Measurements from ENCODE around the gene SAG. TPM values are rescaled to one million over a fixed set of nuclear protein-coding genes. Genes with fewer than 3 reads are reported as not detected.

Gene SAG
- total and polyA plus RNA-seq, 4 donors, result not detected

DNA sequence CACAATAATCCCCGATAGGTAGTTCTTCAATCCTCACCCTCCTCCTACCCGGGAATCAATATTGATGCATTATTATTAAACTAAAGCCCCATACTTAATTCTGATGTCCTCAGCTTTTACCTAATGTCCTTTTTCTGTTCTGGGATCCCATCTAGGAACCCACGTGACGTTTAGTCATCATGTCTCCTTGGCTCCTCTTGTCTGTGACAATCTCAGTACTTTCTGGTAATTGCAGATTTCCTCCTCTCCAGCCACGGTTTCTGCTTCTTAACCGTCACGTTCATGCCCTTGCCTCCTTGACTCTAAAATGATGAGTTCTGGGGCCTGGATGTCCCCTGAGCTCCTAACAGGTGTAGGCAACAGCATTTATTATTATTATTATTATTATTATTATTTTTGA, 43.8 kb downstream of the SAG start:
- no peaks in the 10 kb centered on the region for H3K9me3 ChIP-seq (ENCODE audit: control insufficient read depth in 4 of 4, low read length in 3 of 4)
- no peak overlapping the region for H3K27ac ChIP-seq (ENCODE audit: low read depth in 1 of 2, low read length in 2 of 2)
- TF ChIP-seq NR2F2 (IDR thresholded peaks at IDR 0.05) (no peak), TAF1 (conservative IDR thresholded peaks at IDR 0.05) (no peak), RXRA (IDR thresholded peaks at IDR 0.05) (no peak), FOXA2 (IDR thresholded peaks at IDR 0.05) (no peak), YY1 (IDR thresholded peaks at IDR 0.05) (no peak), RAD21 (IDR thresholded peaks at IDR 0.05) (no peak), HNF4A (conservative IDR thresholded peaks at IDR 0.05) (no peak), JUND (IDR thresholded peaks at IDR 0.05) (no peak)
- TF ChIP-seq, protein P1, sequence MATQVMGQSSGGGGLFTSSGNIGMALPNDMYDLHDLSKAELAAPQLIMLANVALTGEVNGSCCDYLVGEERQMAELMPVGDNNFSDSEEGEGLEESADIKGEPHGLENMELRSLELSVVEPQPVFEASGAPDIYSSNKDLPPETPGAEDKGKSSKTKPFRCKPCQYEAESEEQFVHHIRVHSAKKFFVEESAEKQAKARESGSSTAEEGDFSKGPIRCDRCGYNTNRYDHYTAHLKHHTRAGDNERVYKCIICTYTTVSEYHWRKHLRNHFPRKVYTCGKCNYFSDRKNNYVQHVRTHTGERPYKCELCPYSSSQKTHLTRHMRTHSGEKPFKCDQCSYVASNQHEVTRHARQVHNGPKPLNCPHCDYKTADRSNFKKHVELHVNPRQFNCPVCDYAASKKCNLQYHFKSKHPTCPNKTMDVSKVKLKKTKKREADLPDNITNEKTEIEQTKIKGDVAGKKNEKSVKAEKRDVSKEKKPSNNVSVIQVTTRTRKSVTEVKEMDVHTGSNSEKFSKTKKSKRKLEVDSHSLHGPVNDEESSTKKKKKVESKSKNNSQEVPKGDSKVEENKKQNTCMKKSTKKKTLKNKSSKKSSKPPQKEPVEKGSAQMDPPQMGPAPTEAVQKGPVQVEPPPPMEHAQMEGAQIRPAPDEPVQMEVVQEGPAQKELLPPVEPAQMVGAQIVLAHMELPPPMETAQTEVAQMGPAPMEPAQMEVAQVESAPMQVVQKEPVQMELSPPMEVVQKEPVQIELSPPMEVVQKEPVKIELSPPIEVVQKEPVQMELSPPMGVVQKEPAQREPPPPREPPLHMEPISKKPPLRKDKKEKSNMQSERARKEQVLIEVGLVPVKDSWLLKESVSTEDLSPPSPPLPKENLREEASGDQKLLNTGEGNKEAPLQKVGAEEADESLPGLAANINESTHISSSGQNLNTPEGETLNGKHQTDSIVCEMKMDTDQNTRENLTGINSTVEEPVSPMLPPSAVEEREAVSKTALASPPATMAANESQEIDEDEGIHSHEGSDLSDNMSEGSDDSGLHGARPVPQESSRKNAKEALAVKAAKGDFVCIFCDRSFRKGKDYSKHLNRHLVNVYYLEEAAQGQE (IDR thresholded peaks at IDR 0.05), result no peak
- TF ChIP-seq, protein P2, sequence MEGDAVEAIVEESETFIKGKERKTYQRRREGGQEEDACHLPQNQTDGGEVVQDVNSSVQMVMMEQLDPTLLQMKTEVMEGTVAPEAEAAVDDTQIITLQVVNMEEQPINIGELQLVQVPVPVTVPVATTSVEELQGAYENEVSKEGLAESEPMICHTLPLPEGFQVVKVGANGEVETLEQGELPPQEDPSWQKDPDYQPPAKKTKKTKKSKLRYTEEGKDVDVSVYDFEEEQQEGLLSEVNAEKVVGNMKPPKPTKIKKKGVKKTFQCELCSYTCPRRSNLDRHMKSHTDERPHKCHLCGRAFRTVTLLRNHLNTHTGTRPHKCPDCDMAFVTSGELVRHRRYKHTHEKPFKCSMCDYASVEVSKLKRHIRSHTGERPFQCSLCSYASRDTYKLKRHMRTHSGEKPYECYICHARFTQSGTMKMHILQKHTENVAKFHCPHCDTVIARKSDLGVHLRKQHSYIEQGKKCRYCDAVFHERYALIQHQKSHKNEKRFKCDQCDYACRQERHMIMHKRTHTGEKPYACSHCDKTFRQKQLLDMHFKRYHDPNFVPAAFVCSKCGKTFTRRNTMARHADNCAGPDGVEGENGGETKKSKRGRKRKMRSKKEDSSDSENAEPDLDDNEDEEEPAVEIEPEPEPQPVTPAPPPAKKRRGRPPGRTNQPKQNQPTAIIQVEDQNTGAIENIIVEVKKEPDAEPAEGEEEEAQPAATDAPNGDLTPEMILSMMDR (IDR thresholded peaks at IDR 0.05; ENCODE audit: low read depth, low read length, missing input control), result no peak
- TF ChIP-seq, protein P3, sequence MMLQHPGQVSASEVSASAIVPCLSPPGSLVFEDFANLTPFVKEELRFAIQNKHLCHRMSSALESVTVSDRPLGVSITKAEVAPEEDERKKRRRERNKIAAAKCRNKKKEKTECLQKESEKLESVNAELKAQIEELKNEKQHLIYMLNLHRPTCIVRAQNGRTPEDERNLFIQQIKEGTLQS (IDR thresholded peaks at IDR 0.05), result no peak
- TF ChIP-seq, protein P4, sequence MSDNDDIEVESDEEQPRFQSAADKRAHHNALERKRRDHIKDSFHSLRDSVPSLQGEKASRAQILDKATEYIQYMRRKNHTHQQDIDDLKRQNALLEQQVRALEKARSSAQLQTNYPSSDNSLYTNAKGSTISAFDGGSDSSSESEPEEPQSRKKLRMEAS (IDR thresholded peaks at IDR 0.05), result no peak
- H3K4me3 ChIP-seq (ENCODE audit: low read depth in 1 of 3, low read length in 3 of 3), result no peak overlapping the region
- H3K4me1 ChIP-seq (ENCODE audit: control insufficient read depth in 4 of 4, insufficient read depth in 4 of 4, low read length in 3 of 4), result peaks cover 18 to 74% (median 47%) of the 10 kb centered on the region in 4 donors
- H3K27me3 ChIP-seq (ENCODE audit: control insufficient read depth in 4 of 4, insufficient read depth in 4 of 4, low read length in 3 of 4), result no peaks in the 10 kb centered on the region
- 88% methylated on average over 7 of the region's 7 CpGs for WGBS
- no peaks in the 10 kb centered on the region for H3K36me3 ChIP-seq (ENCODE audit: control insufficient read depth in 4 of 4, insufficient read depth in 3 of 4, low read depth in 1 of 4, low read length in 3 of 4)
- DNase-seq (ENCODE audit: low spot score), result no peak
- no peak overlapping the region for H3K9ac ChIP-seq (ENCODE audit: low read depth in 1 of 2, low read length in 2 of 2)

DNA sequence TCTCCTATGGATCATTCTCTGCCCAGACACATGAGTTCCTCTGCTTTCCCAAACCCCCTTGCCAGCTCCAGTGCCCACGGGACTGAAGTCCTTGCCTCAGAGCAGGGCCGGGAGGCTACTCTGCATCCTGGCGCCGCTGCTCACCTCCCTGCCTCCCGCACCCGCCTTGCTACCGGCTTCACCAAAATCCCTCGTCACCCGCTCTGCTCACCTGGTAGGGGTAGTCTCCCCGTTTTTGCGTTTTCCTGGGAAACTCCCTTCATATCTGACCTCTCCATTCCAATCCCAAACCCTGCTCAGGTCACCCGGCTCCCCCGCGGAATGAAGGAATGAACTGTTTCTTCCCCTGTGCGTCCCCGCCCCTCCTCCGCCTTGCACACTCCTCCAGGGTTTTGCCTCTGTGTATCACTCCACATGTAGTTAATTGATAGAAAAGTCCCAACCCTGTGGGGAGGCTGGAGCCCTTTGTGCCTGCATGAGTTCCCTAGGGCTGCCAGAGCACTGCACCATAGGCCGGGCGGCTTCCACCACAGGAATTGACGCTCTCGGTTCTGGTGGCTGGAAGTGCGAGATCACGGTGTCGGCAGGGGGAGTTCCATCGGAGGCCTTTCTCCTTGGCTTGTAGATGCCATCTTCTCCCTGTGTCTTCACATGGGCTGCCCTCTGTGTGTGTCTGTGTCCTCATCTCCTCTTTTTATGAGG, 44.7 kb downstream of the SAG start:
- no peaks in the 10 kb centered on the region for H3K27me3 ChIP-seq (ENCODE audit: control insufficient read depth in 4 of 4, insufficient read depth in 4 of 4, low read length in 3 of 4)
- H3K9ac ChIP-seq (ENCODE audit: low read depth in 1 of 2, low read length in 2 of 2), result no peak overlapping the region
- WGBS, result 98% methylated on average over 25 of the region's 25 CpGs
- no peak overlapping the region for H3K4me3 ChIP-seq (ENCODE audit: low read depth in 1 of 3, low read length in 3 of 3)
- peaks cover 21 to 75% (median 46%) of the 10 kb centered on the region in 4 donors for H3K4me1 ChIP-seq (ENCODE audit: control insufficient read depth in 4 of 4, insufficient read depth in 4 of 4, low read length in 3 of 4)
- no peaks in the 10 kb centered on the region for H3K36me3 ChIP-seq (ENCODE audit: control insufficient read depth in 4 of 4, insufficient read depth in 3 of 4, low read depth in 1 of 4, low read length in 3 of 4)
- DNase-seq (ENCODE audit: low spot score), result no peak
- H3K9me3 ChIP-seq (ENCODE audit: control insufficient read depth in 4 of 4, low read length in 3 of 4), result no peaks in the 10 kb centered on the region
- TF ChIP-seq, protein P4 (IDR thresholded peaks at IDR 0.05), result no peak
- no peak for TF ChIP-seq RXRA (IDR thresholded peaks at IDR 0.05)
- TF ChIP-seq NR2F2 (IDR thresholded peaks at IDR 0.05), result no peak
- no peak for TF ChIP-seq FOXA1 (IDR thresholded peaks at IDR 0.05)
- no peak for TF ChIP-seq HNF4A (conservative IDR thresholded peaks at IDR 0.05)
- no peak for TF ChIP-seq YY1 (IDR thresholded peaks at IDR 0.05)
- TF ChIP-seq, protein P5, sequence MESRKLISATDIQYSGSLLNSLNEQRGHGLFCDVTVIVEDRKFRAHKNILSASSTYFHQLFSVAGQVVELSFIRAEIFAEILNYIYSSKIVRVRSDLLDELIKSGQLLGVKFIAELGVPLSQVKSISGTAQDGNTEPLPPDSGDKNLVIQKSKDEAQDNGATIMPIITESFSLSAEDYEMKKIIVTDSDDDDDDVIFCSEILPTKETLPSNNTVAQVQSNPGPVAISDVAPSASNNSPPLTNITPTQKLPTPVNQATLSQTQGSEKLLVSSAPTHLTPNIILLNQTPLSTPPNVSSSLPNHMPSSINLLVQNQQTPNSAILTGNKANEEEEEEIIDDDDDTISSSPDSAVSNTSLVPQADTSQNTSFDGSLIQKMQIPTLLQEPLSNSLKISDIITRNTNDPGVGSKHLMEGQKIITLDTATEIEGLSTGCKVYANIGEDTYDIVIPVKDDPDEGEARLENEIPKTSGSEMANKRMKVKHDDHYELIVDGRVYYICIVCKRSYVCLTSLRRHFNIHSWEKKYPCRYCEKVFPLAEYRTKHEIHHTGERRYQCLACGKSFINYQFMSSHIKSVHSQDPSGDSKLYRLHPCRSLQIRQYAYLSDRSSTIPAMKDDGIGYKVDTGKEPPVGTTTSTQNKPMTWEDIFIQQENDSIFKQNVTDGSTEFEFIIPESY (IDR thresholded peaks at IDR 0.05), result no peak
- no peak for TF ChIP-seq EGR1 (IDR thresholded peaks at IDR 0.05; ENCODE audit: low read depth in 2 of 2)
- TF ChIP-seq SP1 (IDR thresholded peaks at IDR 0.05), result no peak
- TF ChIP-seq, protein P2 (IDR thresholded peaks at IDR 0.05; ENCODE audit: low read depth, low read length, missing input control), result no peak
- TF ChIP-seq, protein P1 (IDR thresholded peaks at IDR 0.05), result no peak
- no peak overlapping the region for H3K27ac ChIP-seq (ENCODE audit: low read depth in 1 of 2, low read length in 2 of 2)

Data from liver (tissue), 9 donors.